ENCODE results near the gene FANCC. TPM values are rescaled to one million over a fixed set of nuclear protein-coding genes. Genes with fewer than 3 reads are reported as not detected.

The FANCC gene
- total and polyA plus RNA-seq, 2 of the 13 experiments (the other 11 are each of a cell fraction or from before 2014, with no cell fraction given), result 7.4 to 8.6 TPM

GRCh38 chr9:95273369-95274022 lies 44.0 kb downstream of the FANCC start:
- Histone ChIP-seq H3K27me3 (ENCODE audit: control insufficient read depth in 1 of 2, insufficient read depth in 2 of 2, low read length in 2 of 2) (no peaks in the 10 kb centered on the region), H4K20me1 (ENCODE audit: insufficient read depth, low read length) (no peaks in the 10 kb centered on the region), H3K4me1 (ENCODE audit: insufficient read depth, low read length) (peaks cover 30% of the 10 kb centered on the region), H3K9me3 (ENCODE audit: low read length) (no peaks in the 10 kb centered on the region), H3K36me3 (replicated peaks in 1 of 2; ENCODE audit: control insufficient read depth in 1 of 2, insufficient read depth in 2 of 2, low read length in 2 of 2) (no peaks in the 10 kb centered on the region), H3K4me2 (ENCODE audit: low read depth, low read length) (no peak overlapping the region), H3K9ac (ENCODE audit: insufficient read depth, low read depth, low read length) (no peak overlapping the region), H3K4me3 (replicated peaks in 1 of 3; ENCODE audit: insufficient read depth in 1 of 3, low read depth in 2 of 3, low read length in 3 of 3) (no peak overlapping the region), H2AFZ (ENCODE audit: low read length) (no peak overlapping the region), H3K79me2 (ENCODE audit: insufficient read depth, low read length) (peaks cover 9% of the 10 kb centered on the region), H3K27ac (ENCODE audit: extremely low read length, insufficient read depth, low read length) (no peak overlapping the region)
- no peak for TF ChIP-seq ZNF136 (CRISPR knock-in tag; IDR thresholded peaks at IDR 0.05; ENCODE audit: low read depth)
- TF ChIP-seq MXD1 (CRISPR knock-in tag; IDR thresholded peaks at IDR 0.05), result no peak
- TF ChIP-seq ZNF510 (CRISPR knock-in tag; IDR thresholded peaks at IDR 0.05; ENCODE audit: low read depth), result no peak
- no peak for TF ChIP-seq ZBTB21 (CRISPR knock-in tag; IDR thresholded peaks at IDR 0.05)
- no peak for TF ChIP-seq GATAD1 (CRISPR knock-in tag; IDR thresholded peaks at IDR 0.05)
- no peak for TF ChIP-seq GFI1 (CRISPR knock-in tag; IDR thresholded peaks at IDR 0.05; ENCODE audit: borderline replicate concordance)
- 90% methylated on average over 4 of the region's 4 CpGs for WGBS (ENCODE audit: low lambda C conversion rate)
- in situ Hi-C loops (cut with HindIII; ENCODE audit: extremely low pct_ligation_motif_present, low pct_unique_long_range_greater_than_20kb), result no loop called here
- ATAC-seq (no peak), FAIRE-seq (no peak), DNase-seq (ENCODE audit: low spot score) (no peak)
- CTCF ChIA-PET (ENCODE audit: low intra/inter-chr PET ratio, low total read pairs), result no interaction called here
- intact Hi-C loops (cut with micrococcal nuclease; ENCODE audit: unreplicated experiment), result no loop called here
- no TSS peak for BruUV-seq (replicated peaks)
- POLR2A ChIA-PET, result no interaction called here

DNA sequence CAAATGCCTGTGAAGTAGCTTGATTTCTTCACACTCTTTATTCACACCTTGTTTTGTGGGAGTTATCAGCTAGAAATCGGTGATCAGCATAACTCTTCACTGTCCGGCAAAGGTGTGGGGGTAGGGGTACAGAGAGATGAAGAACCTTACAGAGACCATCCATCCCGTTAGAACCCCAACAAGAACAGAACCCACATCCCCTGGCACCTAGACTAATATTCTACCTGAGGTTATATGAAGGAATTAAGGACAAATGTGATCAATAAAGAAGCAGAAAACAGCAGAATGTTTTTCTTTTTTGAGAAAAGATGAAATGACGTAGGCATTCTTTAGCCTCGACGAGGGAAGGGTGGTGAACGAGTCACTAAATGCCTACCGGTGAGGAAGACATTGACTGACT lies 44.7 kb downstream of the FANCC start:
- H2AFZ ChIP-seq (ENCODE audit: low read length), result no peak overlapping the region
- H3K4me2 ChIP-seq (ENCODE audit: low read depth, low read length), result no peak overlapping the region
- peaks cover 11% of the 10 kb centered on the region for H3K79me2 ChIP-seq (ENCODE audit: insufficient read depth, low read length)
- no peak overlapping the region for H3K9ac ChIP-seq (ENCODE audit: insufficient read depth, low read depth, low read length)
- peaks cover 37% of the 10 kb centered on the region for H3K4me1 ChIP-seq (ENCODE audit: insufficient read depth, low read length)
- no TSS peak for BruUV-seq (replicated peaks)
- no peaks in the 10 kb centered on the region for H3K9me3 ChIP-seq (ENCODE audit: low read length)
- in situ Hi-C loops (cut with HindIII; ENCODE audit: extremely low pct_ligation_motif_present, low pct_unique_long_range_greater_than_20kb) (no loop called here), intact Hi-C loops (cut with micrococcal nuclease; ENCODE audit: unreplicated experiment) (no loop called here)
- no peaks in the 10 kb centered on the region for H3K27me3 ChIP-seq (ENCODE audit: control insufficient read depth in 1 of 2, insufficient read depth in 2 of 2, low read length in 2 of 2)
- WGBS (ENCODE audit: low lambda C conversion rate), result 97% methylated on average over 8 of the region's 8 CpGs
- ChIA-PET CTCF (ENCODE audit: low intra/inter-chr PET ratio, low total read pairs) (no interaction called here), POLR2A (no interaction called here)
- H3K36me3 ChIP-seq (replicated peaks in 1 of 2; ENCODE audit: control insufficient read depth in 1 of 2, insufficient read depth in 2 of 2, low read length in 2 of 2), result no peaks in the 10 kb centered on the region
- DNase-seq (ENCODE audit: low spot score) (no peak), FAIRE-seq (no peak), ATAC-seq (no peak)
- TF ChIP-seq HMGXB4 (CRISPR knock-in tag; IDR thresholded peaks at IDR 0.05; ENCODE audit: borderline replicate concordance in 1 of 2, low read depth in 1 of 2) (no peak), RAD51 (IDR thresholded peaks at IDR 0.05; ENCODE audit: borderline replicate concordance) (no peak), CREM (IDR thresholded peaks at IDR 0.05) (no peak), CREM (CRISPR knock-in tag; IDR thresholded peaks at IDR 0.05) (no peak), ZNF615 (CRISPR knock-in tag; IDR thresholded peaks at IDR 0.05; ENCODE audit: borderline replicate concordance) (no peak), ZNF281 (CRISPR knock-in tag; IDR thresholded peaks at IDR 0.05; ENCODE audit: borderline replicate concordance) (no peak), PTBP1 (IDR thresholded peaks at IDR 0.05; ENCODE audit: low read depth, low read length, poor library complexity, severe bottlenecking) (no peak), POLR2G (IDR thresholded peaks at IDR 0.05; ENCODE audit: low read depth, low read length) (no peak)
- H4K20me1 ChIP-seq (ENCODE audit: insufficient read depth, low read length), result no peaks in the 10 kb centered on the region
- no peak overlapping the region for H3K27ac ChIP-seq (ENCODE audit: extremely low read length, insufficient read depth, low read length)
- H3K4me3 ChIP-seq (replicated peaks in 1 of 3; ENCODE audit: insufficient read depth in 1 of 3, low read depth in 2 of 3, low read length in 3 of 3), result no peak overlapping the region
